H1 (cell line): ENCODE measurements around the gene PLA2R1. TPM values are rescaled to one million over a fixed set of nuclear protein-coding genes. Genes with fewer than 3 reads are reported as not detected.

Experiments used
- CTCF ChIA-PET: fragments of 300-600 bp; sonication (Branson Sonifier 250); formaldehyde crosslinking; loops from one replicate; lab custom pipeline; 2021; ENCODE audit not compliant: partially characterized antibody; lab: Charles Lee
- POLR2A ChIA-PET: fragments of 300-600 bp; sonication (Branson Sonifier 250); formaldehyde crosslinking; loops from one replicate; lab custom pipeline; 2021; ENCODE audit warnings: inconsistent platforms; ENCODE audit not compliant: partially characterized antibody; lab: Charles Lee
- DNase-seq, 2 experiments: peaks; one replicate each; pipeline versions ENCODE4 v3.0.0 to v3.0.0-alpha.2; 2010 to 2022; ENCODE audit warnings: low spot score in 2 of 2, low read depth in 1 of 2, mixed read lengths in 1 of 2
- FAIRE-seq: peaks from 2 replicates; lab custom pipeline; 2011; peaks lifted over from hg19 to GRCh38; lab: Jason Lieb, UNC
- H2AFZ ChIP-seq: 2 replicates; pipeline ENCODE4 v1.8.1; 2012; ENCODE audit warnings: low read length, inconsistent platforms
- H2AK5ac ChIP-seq: 2 replicates; pipeline ENCODE4 v1.6.1; 2013; ENCODE audit warnings: low read depth, low read length
- H2BK120ac ChIP-seq: replicated peaks from 2 replicates; pipeline ENCODE3; 2013; ENCODE audit warnings: low read depth, low read length, inconsistent platforms
- H2BK12ac ChIP-seq: 2 replicates; pipeline ENCODE4 v1.6.1; 2013; ENCODE audit warnings: low read depth, low read length
- H2BK15ac ChIP-seq: 2 replicates; pipeline ENCODE4 v1.6.1; 2013; ENCODE audit warnings: low read length
- H2BK20ac ChIP-seq: 2 replicates; pipeline ENCODE4 v1.6.1; 2013; ENCODE audit warnings: low read length
- H2BK5ac ChIP-seq: 2 replicates; pipeline ENCODE4 v1.6.1; 2013; ENCODE audit warnings: low read depth, low read length
- H3K14ac ChIP-seq: 2 replicates; pipeline ENCODE4 v1.6.1; 2013; ENCODE audit warnings: inconsistent platforms; ENCODE audit not compliant: insufficient read length
- H3K18ac ChIP-seq: 2 replicates; pipeline ENCODE4 v1.6.1; 2013; ENCODE audit warnings: low read length; ENCODE audit errors: extremely low read depth
- H3K23ac ChIP-seq: 2 replicates; pipeline ENCODE4 v1.6.1; 2013; ENCODE audit warnings: inconsistent platforms; ENCODE audit not compliant: insufficient read length
- H3K23me2 ChIP-seq: 2 replicates; pipeline ENCODE4 v1.6.1; 2013; ENCODE audit warnings: low read depth, low read length
- H3K27ac ChIP-seq: 2 replicates; pipeline ENCODE4 v1.6.1; 2011; ENCODE audit warnings: low read depth, low read length, inconsistent platforms
- H3K27me3 ChIP-seq, 4 experiments: replicated peaks in 1 of 4; 1 replicate in 1 of 4; 2 replicates in 3 of 4; pipeline versions ENCODE4 v1.6.1 to v1.8.1; 2011 to 2013; ENCODE audit warnings: low read length in 3 of 4, mild to moderate bottlenecking in 3 of 4, inconsistent platforms in 2 of 4, mixed read lengths in 2 of 4, moderate library complexity in 1 of 4; ENCODE audit not compliant: control insufficient read depth in 3 of 4, insufficient read depth in 3 of 4; ENCODE audit errors: extremely low read depth in 1 of 4
- H3K36me3 ChIP-seq, 4 experiments: 2 replicates each; pipeline versions ENCODE4 v1.6.1 to v1.8.1; 2011 to 2013; ENCODE audit warnings: mild to moderate bottlenecking in 4 of 4, low read length in 3 of 4, moderate library complexity in 2 of 4, control low read depth in 1 of 4, inconsistent platforms in 1 of 4; ENCODE audit not compliant: insufficient read depth in 4 of 4, control insufficient read depth in 2 of 4
- H3K4ac ChIP-seq: replicated peaks from 2 replicates; pipeline ENCODE3; 2013; ENCODE audit warnings: low read length, low read depth, mixed read lengths, inconsistent platforms; ENCODE audit not compliant: insufficient read length
- H3K4me1 ChIP-seq, 4 experiments: replicated peaks in 1 of 4; 1 replicate in 1 of 4; 2 replicates in 3 of 4; pipeline versions ENCODE4 v1.6.1 to v1.8.1; 2011 to 2013; ENCODE audit warnings: low read length in 3 of 4, inconsistent platforms in 2 of 4, mixed read lengths in 1 of 4; ENCODE audit not compliant: insufficient read depth in 4 of 4, control insufficient read depth in 3 of 4
- H3K4me2 ChIP-seq, 2 experiments: 2 replicates each; pipeline versions ENCODE4 v1.6.1 to v1.8.1; 2011 to 2013; ENCODE audit warnings: low read depth in 2 of 2, low read length in 2 of 2, control low read depth in 1 of 2, inconsistent platforms in 1 of 2, mild to moderate bottlenecking in 1 of 2; ENCODE audit not compliant: insufficient read depth in 1 of 2
- H3K4me3 ChIP-seq, 4 experiments: fragments of 200-600, 300-600 bp in 1 of 4; sonication (generic), shearing (Covaris generic), sonication (Bioruptor Twin) in 1 of 4; 2 replicates each; pipeline versions ENCODE4 v1.5.1 to v1.8.1; 2011 to 2016; ENCODE audit warnings: low read length in 4 of 4, low read depth in 3 of 4, control low read depth in 2 of 4, inconsistent platforms in 2 of 4, mild to moderate bottlenecking in 2 of 4, mixed read lengths in 1 of 4, moderate library complexity in 1 of 4; ENCODE audit not compliant: insufficient read depth in 2 of 4; ENCODE audit errors: extremely low read depth in 1 of 4
- H3K56ac ChIP-seq: replicated peaks from 2 replicates; pipeline ENCODE3; 2013; ENCODE audit warnings: low read depth, mild to moderate bottlenecking, mixed read lengths, low read length, inconsistent platforms; ENCODE audit not compliant: insufficient read length
- H3K79me1 ChIP-seq: 2 replicates; pipeline ENCODE4 v1.6.1; 2013; ENCODE audit warnings: low read depth, low read length, control low read depth
- H3K79me2 ChIP-seq, 2 experiments: 2 replicates each; pipeline versions ENCODE4 v1.6.1 to v1.8.1; 2012 to 2013; ENCODE audit warnings: low read length in 2 of 2, mild to moderate bottlenecking in 2 of 2, inconsistent platforms in 1 of 2; ENCODE audit not compliant: insufficient read depth in 2 of 2, control insufficient read depth in 1 of 2
- H3K9ac ChIP-seq, 4 experiments: replicated peaks in 1 of 4; 1 replicate in 1 of 4; 2 replicates in 3 of 4; pipeline versions ENCODE4 v1.6.1 to v1.8.1; 2011 to 2013; ENCODE audit warnings: low read depth in 3 of 4, low read length in 3 of 4, control low read depth in 2 of 4, mild to moderate bottlenecking in 2 of 4, moderate library complexity in 2 of 4, inconsistent platforms in 1 of 4; ENCODE audit errors: extremely low read depth in 1 of 4
- H3K9me3 ChIP-seq, 2 experiments: 2 replicates each; pipeline versions ENCODE4 v1.6.1 to v1.8.1; 2012 to 2013; ENCODE audit warnings: mild to moderate bottlenecking in 2 of 2, moderate library complexity in 2 of 2, control low read depth in 1 of 2, inconsistent platforms in 1 of 2, low read depth in 1 of 2, low read length in 1 of 2, mixed read lengths in 1 of 2; ENCODE audit not compliant: insufficient read depth in 2 of 2
- H4K20me1 ChIP-seq, 2 experiments: replicated peaks in 1 of 2; 2 replicates each; pipeline versions ENCODE3 to v1.8.1; 2011 to 2013; ENCODE audit warnings: inconsistent platforms in 2 of 2, low read length in 2 of 2, mild to moderate bottlenecking in 1 of 2; ENCODE audit not compliant: insufficient read depth in 2 of 2, control insufficient read depth in 1 of 2
- H4K5ac ChIP-seq: 2 replicates; pipeline ENCODE4 v1.6.1; 2013; ENCODE audit warnings: low read length, low read depth, mixed read lengths, inconsistent platforms; ENCODE audit not compliant: insufficient read length
- H4K8ac ChIP-seq: 2 replicates; pipeline ENCODE4 v1.8.0; 2013; ENCODE audit warnings: mild to moderate bottlenecking, moderate library complexity, low read length, inconsistent platforms; ENCODE audit not compliant: insufficient read depth; ENCODE audit errors: extremely low read depth
- H4K91ac ChIP-seq: replicated peaks from 2 replicates; pipeline ENCODE3; 2013; ENCODE audit warnings: low read length, mixed read lengths, inconsistent platforms; ENCODE audit not compliant: insufficient read length
- CBX5 ChIP-seq: fragments of 300-800, 300-1000 bp; sonication (generic); IDR thresholded peaks from 2 replicates; pipeline ENCODE4 v1.7.1; 2016; ENCODE audit warnings: antibody characterized with exemption, low read length, low read depth
- CBX8 ChIP-seq: fragments of 300-800, 300-1000 bp; sonication (generic); IDR thresholded peaks from 2 replicates; pipeline ENCODE4 v1.7.1; 2016; ENCODE audit warnings: low read depth, low read length, borderline replicate concordance
- CEBPB ChIP-seq: IDR thresholded peaks from 2 replicates; pipeline ENCODE4 v1.6.1; 2012; ENCODE audit warnings: low read depth, low read length
- E2F6 ChIP-seq: IDR thresholded peaks from 2 replicates; pipeline ENCODE4 v1.6.1; 2012; ENCODE audit warnings: inconsistent platforms
- KDM5A ChIP-seq: fragments of 200-600 bp; IDR thresholded peaks from 2 replicates; pipeline ENCODE4 v1.7.1; 2012; ENCODE audit warnings: mild to moderate bottlenecking, low read length, inconsistent platforms, mixed read lengths
- MAX ChIP-seq: IDR thresholded peaks from 2 replicates; pipeline ENCODE4 v1.6.1; 2012; ENCODE audit warnings: inconsistent platforms
- RAD21 ChIP-seq, 2 experiments: IDR thresholded peaks in 1 of 2; conservative IDR thresholded peaks in 1 of 2; 2 replicates each; pipeline ENCODE4 v1.6.1; 2011; ENCODE audit warnings: low read depth in 2 of 2, low read length in 2 of 2, improper control_type of control experiment in 1 of 2, inconsistent platforms in 1 of 2, mild to moderate bottlenecking in 1 of 2, moderate library complexity in 1 of 2
- RXRA ChIP-seq: IDR thresholded peaks from 2 replicates; pipeline ENCODE4 v1.6.1; 2011; ENCODE audit warnings: low read depth, mild to moderate bottlenecking, low read length, moderate library complexity; ENCODE audit not compliant: insufficient read depth
- SP1 ChIP-seq: IDR thresholded peaks from 2 replicates; pipeline ENCODE4 v1.6.1; 2011; ENCODE audit warnings: low read depth, low read length
- TAF7 ChIP-seq: optimal IDR thresholded peaks from 2 replicates; pipeline ENCODE3; 2011; ENCODE audit warnings: low read depth, mild to moderate bottlenecking, inconsistent platforms, low read length, moderate library complexity, borderline replicate concordance
- TBP ChIP-seq: IDR thresholded peaks from 2 replicates; pipeline ENCODE4 v1.6.1; 2011; ENCODE audit warnings: low read depth, low read length, improper control_type of control experiment
- YY1 ChIP-seq: IDR thresholded peaks from 2 replicates; pipeline ENCODE4 v1.6.1; 2011; ENCODE audit warnings: low read depth, mild to moderate bottlenecking, low read length
- ZNF274 ChIP-seq: IDR thresholded peaks from 2 replicates; pipeline ENCODE4 v1.7.0; 2012; ENCODE audit warnings: low read length, borderline replicate concordance; ENCODE audit errors: extremely low read depth
- WGBS, 2 experiments: shearing (Covaris generic) in 1 of 2; methylation state at CpG; one replicate each; pipeline versions ENCODE4 v1.1.6 to v1.1.7; 2013 to 2015; ENCODE audit warnings: low lambda C conversion rate in 2 of 2, mixed read lengths in 2 of 2, inconsistent platforms in 1 of 2, low coverage in 1 of 2, missing lambda C conversion rate in 1 of 2; ENCODE audit not compliant: insufficient replicate concordance in 2 of 2, insufficient coverage in 1 of 2, insufficient read length in 1 of 2; ENCODE audit errors: extremely low coverage in 1 of 2, missing lambda C conversion rate in 1 of 2; 5-methylcytosine and 5-hydroxymethylcytosine counted together
- polyA plus RNA-seq, 7 experiments: library from polyadenylated mRNA; depleted of rRNA in 3 of 7; stranded (reverse) in 5 of 7; unstranded in 2 of 7; fragments of >200 nt in 5 of 7; fragments of 200-250 nt in 2 of 7; gene quantifications; 1 replicate in 5 of 7; 2 replicates in 1 of 7; 4 replicates in 1 of 7; pipeline versions ENCODE4 v1.2.1 to v1.2.3, GENCODE V29; 2011 to 2013; ENCODE audit warnings: missing spikeins in 2 of 7, mixed read lengths in 2 of 7
- total RNA-seq: library from RNA; stranded (reverse); fragmentation: NEBNext Ultra II Directional; extraction: Animal tissue kit (Norgen Biotek cat#: 25700); gene quantifications from 2 replicates; pipeline ENCODE4 v1.2.1, GENCODE V29; 2021

PLA2R1 gene
- total and polyA plus RNA-seq, 2 of the 8 experiments (the other 6 are each of a cell fraction or from before 2014, with no cell fraction given) = 0.65 to 1.5 TPM

DNA sequence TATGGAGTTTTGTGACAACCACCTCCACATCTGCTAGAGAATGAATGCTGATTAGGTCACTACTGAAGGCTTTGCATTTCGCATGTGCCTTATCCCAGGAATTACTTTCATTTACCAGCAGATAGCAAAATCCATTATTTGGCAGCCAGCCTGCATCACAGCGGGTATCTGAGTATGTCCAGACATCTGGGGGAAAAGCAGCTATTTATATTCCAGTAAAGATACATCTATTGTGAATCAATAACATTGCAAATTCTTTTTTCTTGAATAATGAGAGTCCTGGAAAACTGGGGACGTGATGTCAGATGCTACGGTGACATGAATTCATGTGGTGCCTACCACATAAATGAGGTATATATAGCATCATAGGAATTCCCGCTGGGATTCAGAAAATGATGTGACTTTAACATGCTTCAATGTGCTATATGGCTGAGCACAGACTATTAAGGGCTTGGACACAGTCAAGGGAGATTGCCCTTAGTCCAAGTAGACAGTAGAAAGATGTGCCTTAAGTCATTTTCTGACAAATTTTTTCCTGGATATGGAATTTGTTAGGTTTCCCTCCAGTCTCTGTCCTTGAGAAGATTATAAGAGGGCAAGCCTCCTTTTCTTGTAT lies 180.2 kb downstream of the PLA2R1 start:
- Histone ChIP-seq H3K9ac (no peak overlapping the region), H3K36me3 (no peaks in the 10 kb centered on the region), H3K4me3 (no peak overlapping the region), H4K8ac (no peak overlapping the region), H4K5ac (no peak overlapping the region), H3K9me3 (no peaks in the 10 kb centered on the region), H2AK5ac (no peak overlapping the region), H3K27ac (no peak overlapping the region), H4K20me1 (no peaks in the 10 kb centered on the region), H3K56ac (no peak overlapping the region), H3K23me2 (no peaks in the 10 kb centered on the region), H3K4ac (no peak overlapping the region), H2BK120ac (no peak overlapping the region), H3K4me1 (no peaks in the 10 kb centered on the region), H2AFZ (no peak overlapping the region), H2BK12ac (no peak overlapping the region), H3K79me2 (no peaks in the 10 kb centered on the region), H3K4me2 (no peak overlapping the region), H2BK20ac (no peak overlapping the region), H2BK5ac (no peak overlapping the region), H3K23ac (no peak overlapping the region), H3K18ac (no peak overlapping the region), H3K14ac (no peak overlapping the region), H3K27me3 (no peaks in the 10 kb centered on the region), H3K79me1 (no peaks in the 10 kb centered on the region), H4K91ac (no peak overlapping the region), H2BK15ac (no peak overlapping the region)
- no peak for DNase-seq
- WGBS, 2 experiments = 92% methylated on average over 5 of the region's 5 CpGs; no CpG with 5 or more reads in 1 of the 2 experiments
- POLR2A ChIA-PET = no interaction called here
- no peak for FAIRE-seq
- CTCF ChIA-PET = interaction anchor here (0.8 to 1.2 kb wide), 3 partner anchors 9 to 37 kb away, joined by 3 read pairs; no protein-coding TSS in a partner anchor
- TF ChIP-seq RXRA = no peak
- no peak for TF ChIP-seq E2F6
- no peak for TF ChIP-seq CEBPB
- no peak for TF ChIP-seq KDM5A
- no peak for TF ChIP-seq MAX
- no peak for TF ChIP-seq SP1
- TF ChIP-seq TAF7 = no peak
- no peak for TF ChIP-seq CBX8
- no peak for TF ChIP-seq TBP
- no peak for TF ChIP-seq CBX5
- TF ChIP-seq YY1 = no peak
- TF ChIP-seq ZNF274 = no peak
- TF ChIP-seq RAD21 (IDR thresholded peaks at IDR 0.05 in 1 of 2, conservative IDR thresholded peaks at IDR 0.05 in 1 of 2; ENCODE audit: low read depth in 2 of 2, low read length in 2 of 2) = no peak
